Adipose tissue (tissue), 3 donors: ENCODE data around the gene RCL1. TPM values are rescaled to one million over a fixed set of nuclear protein-coding genes. Genes with fewer than 3 reads are reported as not detected.
"Not testable (repeated sequence)": the region's sequence is repeated elsewhere in the genome, so short reads cannot be mapped to it uniquely, and the experiment has no call there.

Experiments
- H3K27ac ChIP-seq: one replicate; pipeline ENCODE4 v1.5.1; 2013; ENCODE audit warnings: low read depth, low read length
- WGBS, 3 donors: extraction: QIAGEN DNeasy Blood & Tissue Kit; methylation state at CpG; one replicate each; pipeline ENCODE4 v1.1.7; 2013; 5-methylcytosine and 5-hydroxymethylcytosine counted together
- polyA plus RNA-seq, 3 donors: library from polyadenylated mRNA; stranded (reverse); fragments of 200-250 nt; gene quantifications; one replicate each; pipeline ENCODE4 v1.2.3, GENCODE V29; 2013
- donor health status: healthy with polysubstance abuse.
- donor health status: Bipolar disorder and iron deficiency.
- donor health status: healthy.

The RCL1 gene, protein sequence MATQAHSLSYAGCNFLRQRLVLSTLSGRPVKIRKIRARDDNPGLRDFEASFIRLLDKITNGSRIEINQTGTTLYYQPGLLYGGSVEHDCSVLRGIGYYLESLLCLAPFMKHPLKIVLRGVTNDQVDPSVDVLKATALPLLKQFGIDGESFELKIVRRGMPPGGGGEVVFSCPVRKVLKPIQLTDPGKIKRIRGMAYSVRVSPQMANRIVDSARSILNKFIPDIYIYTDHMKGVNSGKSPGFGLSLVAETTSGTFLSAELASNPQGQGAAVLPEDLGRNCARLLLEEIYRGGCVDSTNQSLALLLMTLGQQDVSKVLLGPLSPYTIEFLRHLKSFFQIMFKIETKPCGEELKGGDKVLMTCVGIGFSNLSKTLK
- 10 to 100 TPM; 29.8 to 37.6 (median 36.5) TPM for polyA plus RNA-seq

GRCh38 chr9:4792572-4793458 is at the start of gene RCL1:
RCL1 (plus strand) TSS chr9:4792944; CDS start chr9:4793092, 148 bp downstream.
- H3K27ac ChIP-seq, result no peak within 1 kb of the TSS
- WGBS, 3 donors, result 0 to 1% (median 1%) methylated on average over 97 to 106 of the region's 106 CpGs

DNA sequence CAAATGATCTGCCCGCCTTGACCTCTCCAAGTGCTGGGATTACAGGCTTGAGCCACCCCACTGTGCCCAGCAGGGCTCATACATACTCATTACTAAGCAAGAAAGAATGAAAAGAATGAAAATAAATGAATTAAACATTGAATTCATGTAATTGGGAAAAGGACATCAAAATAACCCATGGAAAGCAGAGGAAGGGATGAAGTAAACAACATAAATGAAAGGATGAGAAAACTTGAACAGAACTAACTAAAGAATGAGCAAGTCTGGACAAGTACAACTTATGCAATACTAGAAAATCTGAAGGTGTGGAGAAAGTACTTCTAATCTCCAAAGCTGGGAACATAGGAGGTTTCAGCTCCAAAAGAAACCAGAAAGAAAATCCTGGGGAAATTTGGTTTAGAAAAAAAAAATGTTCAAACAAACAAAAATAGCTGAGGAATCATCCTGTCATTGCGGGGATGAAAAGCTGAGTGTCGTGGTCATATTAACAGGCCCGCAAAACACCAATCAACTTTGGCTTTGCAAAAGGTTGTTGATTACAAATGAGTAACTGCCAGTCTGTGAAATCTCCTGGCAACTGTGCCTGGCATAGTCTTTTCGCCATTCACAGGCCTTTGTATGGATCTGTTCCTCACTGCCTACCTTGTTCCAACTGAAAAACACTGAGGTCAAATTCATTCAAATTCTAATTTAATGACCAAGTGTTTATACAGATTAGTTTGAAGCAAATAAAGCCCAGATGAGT is 49.4 kb upstream of the RCL1 start:
- WGBS, 3 donors, result 62 to 78% (median 75%) methylated on average over 5 of the region's 5 CpGs
- H3K27ac ChIP-seq, result no peak overlapping the region

DNA sequence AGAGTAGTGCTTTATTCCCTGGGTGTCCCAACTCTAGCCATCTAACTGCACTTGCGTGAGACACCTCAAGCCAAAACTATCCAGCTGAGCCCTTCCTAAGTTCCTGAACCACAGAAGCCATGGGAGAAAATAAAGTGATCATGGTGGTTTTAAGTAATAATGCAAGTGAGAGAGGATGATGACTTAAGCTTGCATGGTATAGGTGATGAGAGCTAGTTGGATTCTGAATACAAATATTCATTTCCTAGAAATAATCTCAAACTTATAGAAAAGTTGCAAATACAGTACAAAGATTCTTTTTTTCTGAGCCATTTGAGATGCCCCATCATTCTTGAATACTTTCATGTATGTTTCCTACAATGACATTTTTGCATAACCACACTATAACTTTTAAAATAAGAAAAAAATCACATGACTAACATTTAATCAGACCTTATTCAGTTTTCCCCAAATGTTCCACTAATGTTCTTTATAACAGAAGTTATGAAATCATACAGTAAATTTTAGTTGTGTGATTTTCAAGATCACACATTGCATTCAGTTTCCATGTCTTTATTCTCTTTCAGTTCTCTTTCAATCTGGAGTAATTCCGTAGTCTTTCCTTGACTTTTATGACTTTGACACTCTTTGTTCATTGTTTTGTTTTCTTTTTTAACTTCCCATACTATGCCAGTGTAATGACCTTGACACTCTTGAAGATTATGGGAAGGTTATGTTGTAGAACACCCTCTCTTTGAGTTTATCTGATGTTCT is 46.3 kb upstream of the RCL1 start:
- H3K27ac ChIP-seq, result no peak overlapping the region
- WGBS, 3 donors, result 76 to 87% (median 86%) methylated on average over 2 of the region's 2 CpGs

DNA sequence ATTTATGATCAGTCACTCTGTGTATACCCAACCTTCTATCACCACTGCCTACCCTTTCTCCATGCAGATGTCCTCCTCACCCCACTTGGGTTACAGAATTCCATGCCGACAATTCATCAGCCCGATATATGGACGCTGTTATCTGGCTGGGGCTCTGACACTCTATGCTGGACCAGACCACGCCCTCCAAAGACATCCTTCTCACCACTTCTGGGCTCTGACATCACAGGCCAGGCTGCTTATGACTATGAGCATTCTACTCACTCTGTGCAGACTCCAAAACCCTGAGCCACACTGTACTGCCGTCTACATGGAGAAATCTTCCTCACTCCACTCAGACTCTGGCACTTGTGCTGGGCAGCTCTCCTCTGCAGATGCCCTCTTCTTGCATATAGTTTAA is 44.1 kb upstream of the RCL1 start:
- H3K27ac ChIP-seq, result no peak overlapping the region
- 89 to 95% (median 93%) methylated on average over 5 of the region's 5 CpGs for WGBS, 3 donors

DNA sequence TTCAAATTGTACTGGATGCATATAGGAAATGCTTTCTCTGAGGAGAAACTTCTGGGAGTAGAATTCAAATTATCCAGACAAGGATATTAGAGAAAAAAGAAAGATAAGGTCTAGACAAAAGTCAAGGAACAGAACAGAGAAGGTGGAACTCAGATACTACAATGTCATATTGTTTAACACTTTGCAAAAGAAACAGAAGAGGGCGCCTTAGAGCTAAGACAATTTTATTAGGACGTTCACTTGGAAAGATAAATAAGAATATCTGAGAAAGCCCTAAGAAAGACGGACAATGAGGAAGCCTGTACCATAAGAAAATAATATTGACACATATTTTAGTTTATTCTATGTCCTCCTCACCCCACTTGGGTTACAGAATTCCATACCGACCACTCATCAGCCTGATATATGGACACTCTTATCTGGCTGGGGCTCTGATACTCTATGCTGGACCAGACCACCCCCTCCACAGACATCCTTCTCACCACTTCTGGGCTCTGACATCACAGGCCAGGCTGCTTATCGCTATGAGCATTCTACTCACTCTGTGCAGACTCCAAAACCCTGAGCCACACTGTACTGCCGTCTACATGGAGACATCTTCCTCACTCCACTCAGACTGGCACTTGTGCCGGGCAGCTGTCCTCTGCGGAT is 42.6 kb upstream of the RCL1 start:
- no peak overlapping the region for H3K27ac ChIP-seq
- 39 to 43% (median 40%) methylated on average over 8 of the region's 8 CpGs for WGBS, 3 donors

- H3K27ac ChIP-seq, result not testable (repeated sequence)
Measured at GRCh38 chr9:4754530-4754929, 38.2 kb upstream of the RCL1 start.

DNA sequence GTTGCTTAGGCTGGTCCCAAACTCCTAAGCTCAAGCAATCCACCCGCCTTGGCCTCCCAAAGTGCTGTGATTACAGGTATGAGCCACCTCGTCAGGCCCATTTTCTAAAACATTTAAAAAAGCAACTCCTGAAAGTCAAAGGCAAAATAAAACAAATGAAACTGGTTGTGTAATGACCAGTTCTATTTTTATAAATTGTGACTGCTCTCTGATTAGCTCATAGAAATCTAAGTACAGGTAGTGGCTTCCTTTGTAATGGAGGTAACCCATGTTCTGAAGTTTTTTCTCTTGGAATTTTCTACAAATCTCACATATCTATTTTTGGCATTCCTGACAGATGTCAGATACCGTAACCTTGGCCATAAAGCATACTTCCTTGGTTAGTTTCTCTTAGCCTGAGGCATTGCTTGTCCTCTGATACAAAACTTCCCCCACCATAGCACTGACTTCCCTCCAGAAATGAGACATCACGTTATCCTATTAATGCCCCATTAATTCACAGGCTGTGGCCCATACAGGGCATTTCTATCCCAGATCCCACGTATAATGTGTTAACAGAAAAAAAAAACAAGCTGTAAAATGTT is 37.6 kb upstream of the RCL1 start:
- no peak overlapping the region for H3K27ac ChIP-seq
- WGBS, 3 donors, result 66 to 67% (median 67%) methylated on average over 5 of the region's 5 CpGs

DNA sequence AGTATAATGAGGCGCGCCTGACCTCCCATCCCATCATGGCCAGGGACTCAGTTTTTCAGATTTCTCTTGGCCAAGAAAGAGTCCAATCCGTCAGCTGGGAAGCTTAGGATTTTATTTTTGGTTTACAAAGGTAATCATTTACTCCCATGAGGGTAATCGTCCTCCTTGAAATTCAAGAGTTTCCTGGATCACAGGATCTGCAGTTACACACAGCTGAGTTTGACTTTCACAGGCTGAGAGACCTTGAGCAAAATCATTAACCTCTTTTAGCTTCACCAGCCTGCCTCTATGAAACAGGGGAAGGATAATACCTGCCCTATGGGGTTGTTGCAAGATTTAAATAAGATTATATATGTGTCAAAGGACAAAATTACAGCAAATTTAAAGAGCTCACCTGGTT is 36.3 kb upstream of the RCL1 start:
- H3K27ac ChIP-seq, result no peak overlapping the region
- WGBS, 3 donors, result 46 to 71% (median 70%) methylated on average over 4 of the region's 4 CpGs

- H3K27ac ChIP-seq, result no peak overlapping the region
- 53 to 74% (median 64%) methylated on average over 3 of the region's 3 CpGs for WGBS, 3 donors
Measured at GRCh38 chr9:4760122-4760521, 32.6 kb upstream of the RCL1 start.

DNA sequence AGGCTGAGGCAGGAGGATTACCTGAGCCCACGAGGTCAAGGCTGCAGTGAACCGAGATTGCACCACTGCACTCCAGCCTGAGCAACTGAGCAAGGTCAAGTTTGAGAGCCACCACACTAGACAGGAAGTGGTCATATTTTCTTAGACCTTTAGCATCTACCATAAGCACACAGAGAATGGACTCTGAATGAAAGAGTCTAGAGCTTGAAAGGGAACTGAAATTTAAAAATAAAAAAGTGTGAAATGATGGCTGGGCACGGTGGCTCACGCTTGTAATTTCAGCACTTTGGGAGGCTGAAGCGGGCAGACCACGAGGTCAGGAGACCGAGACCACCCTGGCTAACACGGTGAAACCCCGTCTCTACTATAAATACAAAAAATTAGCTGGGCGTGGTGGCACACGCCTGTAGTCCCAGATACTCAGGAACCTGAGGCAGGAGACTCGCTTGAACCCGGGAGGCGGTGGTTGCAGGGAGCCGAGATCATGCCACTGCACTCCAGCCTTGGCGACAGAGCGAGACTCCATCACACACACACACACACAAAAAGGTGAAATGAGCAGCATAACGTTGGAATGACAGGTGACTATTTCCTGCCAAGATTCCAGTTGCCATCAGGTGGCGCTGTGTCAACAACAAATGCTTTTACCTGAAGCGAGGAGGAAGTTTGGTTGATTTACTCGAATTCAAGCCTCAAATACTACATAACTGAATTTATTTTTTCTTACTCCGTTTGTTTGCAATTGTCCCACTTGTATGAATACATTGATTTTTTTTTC is 30.4 kb upstream of the RCL1 start:
- no peak overlapping the region for H3K27ac ChIP-seq
- 19 to 22% (median 21%) methylated on average over 22 of the region's 22 CpGs for WGBS, 3 donors

- 24 to 47% (median 26%) methylated on average over 14 of the region's 14 CpGs for WGBS, 3 donors
- H3K27ac ChIP-seq, result no peak overlapping the region
Measured at GRCh38 chr9:4762886-4763541, 29.7 kb upstream of the RCL1 start.

DNA sequence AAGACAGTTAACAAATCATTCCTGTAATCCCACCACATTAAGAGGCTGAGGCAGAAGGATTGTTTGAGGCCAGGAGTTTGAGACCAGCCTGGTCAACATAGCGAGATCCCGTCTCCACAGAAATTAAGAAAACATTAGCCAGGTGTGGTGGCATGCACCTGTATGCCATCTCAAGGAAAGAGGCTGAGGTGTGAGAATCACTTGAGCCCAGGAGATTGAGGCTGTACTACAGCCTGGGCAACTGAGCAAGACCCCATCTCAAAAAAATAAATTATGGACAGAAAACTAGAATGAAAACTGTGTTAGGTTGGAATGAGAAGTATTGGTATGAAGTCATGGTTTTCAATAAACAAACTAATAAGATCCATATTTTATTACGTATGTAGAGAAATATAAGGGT is 28.7 kb upstream of the RCL1 start:
- 64 to 80% (median 74%) methylated on average over 3 of the region's 3 CpGs for WGBS, 3 donors
- H3K27ac ChIP-seq, result no peak overlapping the region

DNA sequence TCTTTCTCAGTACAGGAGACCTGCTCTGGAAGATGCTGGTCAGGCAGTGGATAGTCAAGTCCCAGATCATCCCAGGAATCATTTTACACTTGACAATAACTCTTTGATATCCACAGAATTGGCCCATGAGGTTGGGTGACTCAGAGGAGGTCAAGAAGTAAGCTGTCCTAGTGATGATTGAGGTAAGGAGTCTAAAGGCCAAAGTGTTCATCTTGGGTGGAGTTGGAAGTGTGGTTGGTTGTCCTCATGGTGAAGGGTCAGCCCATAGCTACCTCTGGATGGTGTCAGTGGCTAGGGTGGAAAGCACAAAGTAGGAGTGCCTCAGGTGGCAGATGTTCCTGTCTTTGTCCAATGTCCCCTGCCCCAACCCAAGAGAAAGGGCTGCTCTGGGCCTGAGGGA is 24.1 kb upstream of the RCL1 start:
- H3K27ac ChIP-seq, result no peak overlapping the region

GRCh38 chr9:4769321-4770080 is 23.2 kb upstream of the RCL1 start:
- 77 to 85% (median 81%) methylated on average over 7 of the region's 7 CpGs for WGBS, 3 donors
- no peak overlapping the region for H3K27ac ChIP-seq

DNA sequence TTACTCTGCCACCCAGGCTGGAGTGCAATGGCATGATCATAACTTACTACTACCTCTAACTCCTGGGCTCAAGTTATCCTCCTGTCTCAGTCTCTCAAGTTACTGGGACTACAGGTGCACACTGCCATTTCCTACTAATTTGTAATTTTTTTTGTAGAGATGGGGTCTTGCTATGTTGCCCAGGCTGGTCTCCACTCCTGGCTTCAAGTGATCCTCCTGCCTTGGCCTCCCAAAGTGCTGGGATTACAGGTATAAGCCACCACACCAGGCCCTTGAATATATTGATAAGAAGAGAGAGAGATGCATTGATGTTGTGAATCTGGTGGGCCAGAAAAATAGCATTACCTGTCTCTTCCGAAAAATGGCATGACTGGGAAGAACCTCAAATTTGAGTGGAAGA is 21.0 kb upstream of the RCL1 start:
- WGBS, 3 donors, result 94 to 95% (median 94%) methylated on average over 1 of the region's 1 CpG
- H3K27ac ChIP-seq, result no peak overlapping the region

DNA sequence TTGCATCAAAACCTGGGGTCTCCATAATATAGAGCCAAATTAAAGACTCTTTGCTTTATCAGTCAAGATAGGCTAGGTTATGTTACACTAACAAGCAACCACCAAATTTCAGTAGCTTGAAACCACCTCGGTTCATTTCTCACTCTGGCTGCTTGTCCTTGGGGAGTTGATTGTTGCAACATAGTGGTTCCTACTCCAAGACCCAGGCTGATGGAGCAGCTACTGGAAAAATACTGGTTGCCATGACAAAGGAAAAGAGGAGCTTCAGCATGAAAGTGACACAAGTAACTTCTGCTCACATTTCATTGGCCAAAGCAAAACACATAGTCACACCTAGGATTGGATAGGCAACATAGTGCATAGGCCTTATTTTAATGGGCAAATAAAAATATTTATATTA is 18.5 kb upstream of the RCL1 start:
- 44 to 55% (median 46%) methylated on average over 1 of the region's 1 CpG for WGBS, 3 donors
- no peak overlapping the region for H3K27ac ChIP-seq
